ENCODE measurements around the gene INTS12.

INTS12 gene

DNA sequence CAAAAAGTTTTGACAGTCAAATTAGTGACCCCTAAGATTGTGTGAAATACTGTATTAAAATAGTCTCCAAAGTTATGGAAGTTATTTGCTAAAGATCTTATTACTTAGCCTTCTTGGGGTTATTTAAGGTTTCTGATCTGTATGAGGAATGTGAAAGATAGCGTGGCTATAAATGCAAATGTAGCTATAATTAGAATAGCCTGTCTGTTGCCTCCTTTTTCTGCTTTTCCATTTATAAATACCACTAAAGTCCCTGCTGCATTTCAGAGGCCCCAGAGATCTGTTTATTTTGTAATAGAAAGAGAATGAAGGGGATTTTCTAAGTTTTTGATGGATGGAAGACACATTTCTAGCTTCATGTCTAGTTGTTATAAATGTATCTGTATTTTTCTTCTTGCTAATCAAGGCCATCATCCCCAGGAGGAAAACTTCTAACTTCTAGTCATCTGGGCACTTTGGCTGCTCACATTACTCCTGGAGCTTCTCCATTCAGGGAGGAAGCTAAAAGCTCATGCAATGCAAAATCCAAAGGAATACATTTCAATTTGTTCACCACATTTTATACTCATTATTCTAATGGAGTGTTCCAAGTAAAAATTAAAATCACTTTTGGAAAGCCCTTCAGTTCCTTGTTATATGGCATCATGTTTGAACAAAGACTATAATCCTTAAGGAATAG, 73.9 kb downstream of the INTS12 start:
- peak; percentile 51 for ATAC-seq
- TF ChIP-seq, protein P1, sequence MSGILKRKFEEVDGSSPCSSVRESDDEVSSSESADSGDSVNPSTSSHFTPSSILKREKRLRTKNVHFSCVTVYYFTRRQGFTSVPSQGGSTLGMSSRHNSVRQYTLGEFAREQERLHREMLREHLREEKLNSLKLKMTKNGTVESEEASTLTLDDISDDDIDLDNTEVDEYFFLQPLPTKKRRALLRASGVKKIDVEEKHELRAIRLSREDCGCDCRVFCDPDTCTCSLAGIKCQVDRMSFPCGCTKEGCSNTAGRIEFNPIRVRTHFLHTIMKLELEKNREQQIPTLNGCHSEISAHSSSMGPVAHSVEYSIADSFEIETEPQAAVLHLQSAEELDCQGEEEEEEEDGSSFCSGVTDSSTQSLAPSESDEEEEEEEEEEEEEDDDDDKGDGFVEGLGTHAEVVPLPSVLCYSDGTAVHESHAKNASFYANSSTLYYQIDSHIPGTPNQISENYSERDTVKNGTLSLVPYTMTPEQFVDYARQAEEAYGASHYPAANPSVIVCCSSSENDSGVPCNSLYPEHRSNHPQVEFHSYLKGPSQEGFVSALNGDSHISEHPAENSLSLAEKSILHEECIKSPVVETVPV (CRISPR knock-in tag; IDR thresholded peaks at IDR 0.05) = no peak
- TF ChIP-seq ZFP30 (CRISPR knock-in tag; IDR thresholded peaks at IDR 0.05) (no peak), PPARA (CRISPR knock-in tag; IDR thresholded peaks at IDR 0.05; ENCODE audit: borderline replicate concordance) (no peak), TOX (CRISPR knock-in tag; IDR thresholded peaks at IDR 0.05; ENCODE audit: borderline replicate concordance) (no peak), ZNF70 (CRISPR knock-in tag; IDR thresholded peaks at IDR 0.05) (no peak), ARNTL (CRISPR knock-in tag; IDR thresholded peaks at IDR 0.05; ENCODE audit: borderline replicate concordance, low read depth) (no peak), OSR1 (CRISPR knock-in tag; IDR thresholded peaks at IDR 0.05) (no peak)
- TF ChIP-seq, protein P2, sequence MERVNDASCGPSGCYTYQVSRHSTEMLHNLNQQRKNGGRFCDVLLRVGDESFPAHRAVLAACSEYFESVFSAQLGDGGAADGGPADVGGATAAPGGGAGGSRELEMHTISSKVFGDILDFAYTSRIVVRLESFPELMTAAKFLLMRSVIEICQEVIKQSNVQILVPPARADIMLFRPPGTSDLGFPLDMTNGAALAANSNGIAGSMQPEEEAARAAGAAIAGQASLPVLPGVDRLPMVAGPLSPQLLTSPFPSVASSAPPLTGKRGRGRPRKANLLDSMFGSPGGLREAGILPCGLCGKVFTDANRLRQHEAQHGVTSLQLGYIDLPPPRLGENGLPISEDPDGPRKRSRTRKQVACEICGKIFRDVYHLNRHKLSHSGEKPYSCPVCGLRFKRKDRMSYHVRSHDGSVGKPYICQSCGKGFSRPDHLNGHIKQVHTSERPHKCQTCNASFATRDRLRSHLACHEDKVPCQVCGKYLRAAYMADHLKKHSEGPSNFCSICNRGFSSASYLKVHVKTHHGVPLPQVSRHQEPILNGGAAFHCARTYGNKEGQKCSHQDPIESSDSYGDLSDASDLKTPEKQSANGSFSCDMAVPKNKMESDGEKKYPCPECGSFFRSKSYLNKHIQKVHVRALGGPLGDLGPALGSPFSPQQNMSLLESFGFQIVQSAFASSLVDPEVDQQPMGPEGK (CRISPR knock-in tag; IDR thresholded peaks at IDR 0.05; ENCODE audit: borderline replicate concordance) = no peak
- TF ChIP-seq, protein P3, sequence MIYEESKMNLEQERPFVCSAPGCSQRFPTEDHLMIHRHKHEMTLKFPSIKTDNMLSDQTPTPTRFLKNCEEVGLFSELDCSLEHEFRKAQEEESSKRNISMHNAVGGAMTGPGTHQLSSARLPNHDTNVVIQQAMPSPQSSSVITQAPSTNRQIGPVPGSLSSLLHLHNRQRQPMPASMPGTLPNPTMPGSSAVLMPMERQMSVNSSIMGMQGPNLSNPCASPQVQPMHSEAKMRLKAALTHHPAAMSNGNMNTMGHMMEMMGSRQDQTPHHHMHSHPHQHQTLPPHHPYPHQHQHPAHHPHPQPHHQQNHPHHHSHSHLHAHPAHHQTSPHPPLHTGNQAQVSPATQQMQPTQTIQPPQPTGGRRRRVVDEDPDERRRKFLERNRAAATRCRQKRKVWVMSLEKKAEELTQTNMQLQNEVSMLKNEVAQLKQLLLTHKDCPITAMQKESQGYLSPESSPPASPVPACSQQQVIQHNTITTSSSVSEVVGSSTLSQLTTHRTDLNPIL (CRISPR knock-in tag; IDR thresholded peaks at IDR 0.05; ENCODE audit: low read depth) = no peak
- TF ChIP-seq, protein P4, sequence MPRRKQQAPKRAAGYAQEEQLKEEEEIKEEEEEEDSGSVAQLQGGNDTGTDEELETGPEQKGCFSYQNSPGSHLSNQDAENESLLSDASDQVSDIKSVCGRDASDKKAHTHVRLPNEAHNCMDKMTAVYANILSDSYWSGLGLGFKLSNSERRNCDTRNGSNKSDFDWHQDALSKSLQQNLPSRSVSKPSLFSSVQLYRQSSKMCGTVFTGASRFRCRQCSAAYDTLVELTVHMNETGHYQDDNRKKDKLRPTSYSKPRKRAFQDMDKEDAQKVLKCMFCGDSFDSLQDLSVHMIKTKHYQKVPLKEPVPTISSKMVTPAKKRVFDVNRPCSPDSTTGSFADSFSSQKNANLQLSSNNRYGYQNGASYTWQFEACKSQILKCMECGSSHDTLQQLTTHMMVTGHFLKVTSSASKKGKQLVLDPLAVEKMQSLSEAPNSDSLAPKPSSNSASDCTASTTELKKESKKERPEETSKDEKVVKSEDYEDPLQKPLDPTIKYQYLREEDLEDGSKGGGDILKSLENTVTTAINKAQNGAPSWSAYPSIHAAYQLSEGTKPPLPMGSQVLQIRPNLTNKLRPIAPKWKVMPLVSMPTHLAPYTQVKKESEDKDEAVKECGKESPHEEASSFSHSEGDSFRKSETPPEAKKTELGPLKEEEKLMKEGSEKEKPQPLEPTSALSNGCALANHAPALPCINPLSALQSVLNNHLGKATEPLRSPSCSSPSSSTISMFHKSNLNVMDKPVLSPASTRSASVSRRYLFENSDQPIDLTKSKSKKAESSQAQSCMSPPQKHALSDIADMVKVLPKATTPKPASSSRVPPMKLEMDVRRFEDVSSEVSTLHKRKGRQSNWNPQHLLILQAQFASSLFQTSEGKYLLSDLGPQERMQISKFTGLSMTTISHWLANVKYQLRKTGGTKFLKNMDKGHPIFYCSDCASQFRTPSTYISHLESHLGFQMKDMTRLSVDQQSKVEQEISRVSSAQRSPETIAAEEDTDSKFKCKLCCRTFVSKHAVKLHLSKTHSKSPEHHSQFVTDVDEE (CRISPR knock-in tag; IDR thresholded peaks at IDR 0.05) = no peak

DNA sequence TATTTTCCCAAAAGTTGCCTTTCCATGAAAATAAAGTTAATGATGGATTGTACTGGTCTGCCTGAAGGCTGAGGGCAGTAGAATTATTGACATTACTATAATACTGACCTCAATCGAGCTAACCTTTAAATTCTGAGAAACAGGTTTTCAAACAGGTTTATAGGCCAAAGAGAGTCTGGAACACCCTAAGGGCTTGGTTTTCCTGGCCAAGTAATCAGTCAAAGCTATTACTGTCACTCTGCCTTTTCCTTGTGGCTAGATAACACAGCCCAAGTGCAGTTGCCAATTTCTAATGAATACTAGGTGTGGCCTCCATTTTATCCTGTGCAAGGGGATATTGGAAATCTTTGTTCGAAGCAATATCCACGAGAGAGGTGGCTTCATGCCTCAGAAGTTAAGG, 75.2 kb downstream of the INTS12 start:
- no peak for TF ChIP-seq ZNF565 (CRISPR knock-in tag; conservative IDR thresholded peaks at IDR 0.05; ENCODE audit: low read depth)
- TF ChIP-seq ZNF8 (CRISPR knock-in tag; IDR thresholded peaks at IDR 0.05) = no peak
- no peak for TF ChIP-seq PPARA (CRISPR knock-in tag; IDR thresholded peaks at IDR 0.05; ENCODE audit: borderline replicate concordance)
- TF ChIP-seq, protein P5, sequence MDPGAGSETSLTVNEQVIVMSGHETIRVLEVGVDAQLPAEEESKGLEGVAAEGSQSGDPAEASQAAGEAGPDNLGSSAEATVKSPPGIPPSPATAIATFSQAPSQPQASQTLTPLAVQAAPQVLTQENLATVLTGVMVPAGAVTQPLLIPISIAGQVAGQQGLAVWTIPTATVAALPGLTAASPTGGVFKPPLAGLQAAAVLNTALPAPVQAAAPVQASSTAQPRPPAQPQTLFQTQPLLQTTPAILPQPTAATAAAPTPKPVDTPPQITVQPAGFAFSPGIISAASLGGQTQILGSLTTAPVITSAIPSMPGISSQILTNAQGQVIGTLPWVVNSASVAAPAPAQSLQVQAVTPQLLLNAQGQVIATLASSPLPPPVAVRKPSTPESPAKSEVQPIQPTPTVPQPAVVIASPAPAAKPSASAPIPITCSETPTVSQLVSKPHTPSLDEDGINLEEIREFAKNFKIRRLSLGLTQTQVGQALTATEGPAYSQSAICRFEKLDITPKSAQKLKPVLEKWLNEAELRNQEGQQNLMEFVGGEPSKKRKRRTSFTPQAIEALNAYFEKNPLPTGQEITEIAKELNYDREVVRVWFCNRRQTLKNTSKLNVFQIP (CRISPR knock-in tag; IDR thresholded peaks at IDR 0.05; ENCODE audit: borderline replicate concordance, low read depth) = no peak
- no peak for TF ChIP-seq ZFP3 (CRISPR knock-in tag; IDR thresholded peaks at IDR 0.05)

More for the DNA sequence above, 75.2 kb downstream of the INTS12 start:
- no peak for ATAC-seq

Data from SK-N-SH treated with all-trans-retinoic acid at 6 μM for 48 hours (cell line).